HG03521 (cell line): ENCODE measurements around the gene UBE2C.

Experiments
- ATAC-seq: cut with Tn5 transposase; IDR thresholded peaks from one replicate; pipeline ENCODE4 v1.9.1; 2021; ENCODE audit warnings: mild to moderate bottlenecking, moderate library complexity; ENCODE audit not compliant: unreplicated experiment

The UBE2C gene

GRCh38 chr20:45857114-45857881 is 44.9 kb downstream of the UBE2C start, which contains the start of the genes ACOT8 and ZSWIM3:
ACOT8 (minus strand) TSS chr20:45857392; CDS start chr20:45857315, 77 bp downstream.
ZSWIM3 (plus strand) TSS chr20:45857614; CDS start chr20:45857826, 212 bp downstream.
- peak; percentile 95 for ATAC-seq

GRCh38 chr20:45857882-45858216 is 45.4 kb downstream of the UBE2C start:
- ATAC-seq, result peak; percentile 7

- ATAC-seq, result no peak
Observed at GRCh38 chr20:45859916-45860315, 47.5 kb downstream of the UBE2C start.

DNA sequence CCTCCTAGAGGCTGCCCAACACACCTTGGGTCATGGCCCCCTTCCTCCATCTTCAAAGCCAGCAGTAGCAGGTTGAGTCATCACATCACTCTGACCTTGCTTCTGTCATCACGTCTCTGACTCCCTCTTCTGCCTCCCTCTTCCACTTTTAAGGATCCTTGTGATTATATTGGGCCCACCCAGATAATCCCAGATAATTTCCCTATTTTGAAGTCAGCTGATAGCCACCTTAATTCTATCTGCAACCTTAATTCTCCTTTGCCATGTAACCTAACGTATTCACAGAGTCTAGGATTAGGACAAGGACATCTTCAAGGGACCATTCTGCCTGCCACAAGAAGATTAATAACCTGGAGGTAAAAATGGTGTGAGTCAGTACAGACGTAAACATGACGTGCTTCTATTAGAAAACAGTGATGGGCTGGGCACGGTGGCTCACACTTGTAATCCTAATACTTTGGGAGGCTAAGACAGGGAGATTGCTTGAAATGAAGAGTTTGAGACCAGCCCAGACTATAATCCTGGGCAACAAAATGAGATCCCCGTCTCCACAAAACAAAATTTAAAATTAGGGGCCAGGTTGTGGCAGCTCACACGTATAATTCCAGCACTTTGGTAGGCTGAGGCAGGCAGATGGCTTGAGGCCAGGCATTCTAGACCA is 48.2 kb downstream of the UBE2C start:
- no peak for ATAC-seq

- ATAC-seq, result no peak
Observed at GRCh38 chr20:45861221-45862075, 49.0 kb downstream of the UBE2C start.

GRCh38 chr20:45863543-45864470 is 51.4 kb downstream of the UBE2C start:
- ATAC-seq, result no peak

- ATAC-seq, result no peak
Observed at GRCh38 chr20:45866454-45866853, 54.0 kb downstream of the UBE2C start.
